HCT116 (cell line): ENCODE measurements around the gene COX6B2. TPM values are rescaled to one million over a fixed set of nuclear protein-coding genes. Genes with fewer than 3 reads are reported as not detected.

ENCODE experiments used
- ATAC-seq: fragments of 200-7000 bp; cut with Tn5 transposase; 2 replicates; pipeline ENCODE4 v1.9.1; 2020; ENCODE audit warnings: mild to moderate bottlenecking, moderate library complexity
- BruUV-seq: library from RNA; stranded (reverse); fragments of 400-500 nt; replicated peaks from 2 replicates; lab custom pipeline; 2021; lab: Mats Ljungman, UMichigan
- CTCF ChIA-PET: fragments of 300-600 bp; sonication (Branson Sonifier 250); formaldehyde crosslinking; loops from one replicate; lab custom pipeline; 2021; ENCODE audit warnings: antibody characterized with exemption; lab: Charles Lee
- POLR2A ChIA-PET: fragments of 300-600, 350-600 bp; sonication (Branson Sonifier 250); formaldehyde crosslinking; loops from one replicate; lab custom pipeline; 2021; ENCODE audit warnings: antibody characterized with exemption; lab: Charles Lee
- RAD21 ChIA-PET, 2 experiments: fragments of 300-600 bp; sonication (Branson Sonifier 250); formaldehyde crosslinking; loops; one replicate each; lab custom pipeline; 2023; ENCODE audit warnings: low total read pairs in 2 of 2; ENCODE audit not compliant: uncharacterized antibody in 2 of 2, unreplicated experiment in 2 of 2, low non-redundant PET in 1 of 2; lab: Charles Lee
- DNase-seq: peaks from one replicate; pipeline ENCODE4 v3.0.0-alpha.2; 2010; ENCODE audit warnings: low read depth, low spot score
- H2AFZ ChIP-seq: fragments of 200-600 bp; shearing (Covaris generic), sonication (generic); 2 replicates; pipeline ENCODE4 v1.6.1; 2017; ENCODE audit warnings: low read depth, mixed run types, mixed read lengths, antibody characterized with exemption, low read length; ENCODE audit not compliant: poor library complexity, severe bottlenecking
- H3K27ac ChIP-seq: 2 replicates; pipeline ENCODE4 v1.5.1; 2012; ENCODE audit warnings: low read depth, low read length
- H3K27me3 ChIP-seq: fragments of 200-600 bp; sonication (generic); 2 replicates; pipeline ENCODE4 v1.6.1; 2016; ENCODE audit warnings: mixed run types, low read length, mixed read lengths; ENCODE audit not compliant: insufficient read depth
- H3K36me3 ChIP-seq, 2 experiments: fragments of 200-500 bp in 1 of 2; fragments of 200-600 bp in 1 of 2; sonication (Bioruptor generic) in 1 of 2; sonication (generic) in 1 of 2; 2 replicates each; pipeline versions ENCODE4 v1.5.1 to v1.6.1; 2014 to 2016; ENCODE audit warnings: low read length in 2 of 2, inconsistent platforms in 1 of 2, mixed read lengths in 1 of 2, mixed run types in 1 of 2; ENCODE audit not compliant: insufficient read depth in 2 of 2, control insufficient read depth in 1 of 2
- H3K4me1 ChIP-seq, 2 experiments: fragments of 200-600 bp in 1 of 2; sonication (generic) in 1 of 2; 2 replicates each; pipeline versions ENCODE4 v1.5.1 to v1.6.1; 2012 to 2017; ENCODE audit warnings: low read length in 2 of 2, inconsistent platforms in 1 of 2, mild to moderate bottlenecking in 1 of 2, mixed read lengths in 1 of 2, mixed run types in 1 of 2, moderate library complexity in 1 of 2; ENCODE audit not compliant: insufficient read depth in 2 of 2, control insufficient read depth in 1 of 2
- H3K4me2 ChIP-seq: fragments of 200-600 bp; sonication (generic); 2 replicates; pipeline ENCODE4 v1.6.1; 2017; ENCODE audit warnings: mixed run types, low read length, mixed read lengths
- H3K4me3 ChIP-seq, 2 experiments: fragments of 200-600 bp in 1 of 2; sonication (generic) in 1 of 2; replicated peaks in 1 of 2; 2 replicates each; pipeline ENCODE4 v1.5.1; 2011 to 2016; ENCODE audit warnings: low read length in 2 of 2, control low read depth in 1 of 2, low read depth in 1 of 2, mild to moderate bottlenecking in 1 of 2, mixed read lengths in 1 of 2, mixed run types in 1 of 2
- H3K79me2 ChIP-seq: fragments of 200-600 bp; sonication (generic); 2 replicates; pipeline ENCODE4 v1.6.1; 2017; ENCODE audit warnings: mild to moderate bottlenecking, mixed run types, low read length, moderate library complexity, mixed read lengths; ENCODE audit not compliant: insufficient read depth
- H3K9ac ChIP-seq: fragments of 200-600 bp; sonication (generic); 2 replicates; pipeline ENCODE4 v1.6.1; 2016; ENCODE audit warnings: low read length, mixed read lengths
- H3K9me2 ChIP-seq: fragments of 200-600 bp; sonication (generic), shearing (Covaris generic); 2 replicates; pipeline ENCODE4 v1.6.1; 2017; ENCODE audit warnings: mixed run types, mild to moderate bottlenecking, moderate library complexity; ENCODE audit not compliant: insufficient read depth
- H3K9me3 ChIP-seq, 2 experiments: fragments of 200-500 bp in 1 of 2; fragments of 200-600 bp in 1 of 2; sonication (Bioruptor generic) in 1 of 2; sonication (generic) in 1 of 2; 2 replicates each; pipeline ENCODE4 v1.6.1; 2014 to 2017; ENCODE audit warnings: low read length in 2 of 2, mixed read lengths in 2 of 2, inconsistent platforms in 1 of 2, low read depth in 1 of 2, mild to moderate bottlenecking in 1 of 2, mixed run types in 1 of 2, moderate library complexity in 1 of 2; ENCODE audit not compliant: control insufficient read depth in 1 of 2, insufficient read depth in 1 of 2
- H4K20me1 ChIP-seq: fragments of 200-600 bp; sonication (generic), shearing (Covaris generic); 2 replicates; pipeline ENCODE4 v1.6.1; 2017; ENCODE audit warnings: mixed run types, mild to moderate bottlenecking, moderate library complexity; ENCODE audit not compliant: insufficient read depth
- EGR1 ChIP-seq: IDR thresholded peaks from 2 replicates; pipeline ENCODE4 v1.6.1; 2012; ENCODE audit warnings: low read depth
- ELF1 ChIP-seq: IDR thresholded peaks from 2 replicates; pipeline ENCODE4 v1.6.1; 2012; ENCODE audit warnings: low read depth, borderline replicate concordance
- FOSL1 ChIP-seq: IDR thresholded peaks from 2 replicates; pipeline ENCODE4 v1.6.1; 2012; ENCODE audit warnings: low read depth
- JUND ChIP-seq: IDR thresholded peaks from 2 replicates; pipeline ENCODE4 v1.6.1; 2012
- SP1 ChIP-seq: IDR thresholded peaks from 2 replicates; pipeline ENCODE4 v1.6.1; 2012; ENCODE audit warnings: low read depth
- YY1 ChIP-seq: IDR thresholded peaks from 2 replicates; pipeline ENCODE4 v1.6.1; 2011; ENCODE audit warnings: low read length, low read depth, moderate library complexity, mild to moderate bottlenecking; ENCODE audit not compliant: insufficient replicate concordance; ENCODE audit errors: extremely low read depth
- intact Hi-C: fragments of 100-400 bp; cut with micrococcal nuclease; formaldehyde crosslinking; loops from 2 replicates; pipeline ENCODE4 v1.10.0; 2022
- total RNA-seq: library from RNA; stranded (reverse); gene quantifications from one replicate; pipeline ENCODE4 v1.2.1, GENCODE V29; 2021; ENCODE audit not compliant: unreplicated experiment

COX6B2 gene
- total RNA-seq, 1 experiment from 2014 or later, result 2.4 TPM

- TF ChIP-seq JUND, result no peak
Measured at GRCh38 chr19:55362174-55362989, 7.9 kb upstream of the COX6B2 start (continued).

- DNase-seq, result no peak
- CTCF ChIA-PET, result no interaction called here
- intact Hi-C loops, result no loop called here
- H2AFZ ChIP-seq, result no peak overlapping the region
- H3K27me3 ChIP-seq, result no peaks in the 10 kb centered on the region
- TF ChIP-seq YY1 (no peak), SP1 (no peak), FOSL1 (no peak), EGR1 (no peak), ELF1 (no peak)
- TF ChIP-seq, all 23 proteins: peak for 0
- Histone ChIP-seq H3K4me1 (no peaks in the 10 kb centered on the region), H3K79me2 (no peaks in the 10 kb centered on the region), H3K9me3 (no peaks in the 10 kb centered on the region), H3K4me3 (no peak overlapping the region), H3K36me3 (no peaks in the 10 kb centered on the region), H3K4me2 (no peak overlapping the region), H3K27ac (no peak overlapping the region), H4K20me1 (no peaks in the 10 kb centered on the region), H3K9me2 (no peaks in the 10 kb centered on the region), H3K9ac (no peak overlapping the region)
- ChIA-PET RAD21 (no interaction called here), POLR2A (no interaction called here)
- ATAC-seq, result no peak
- BruUV-seq, result no TSS peak
Measured at GRCh38 chr19:55360902-55361301, 6.4 kb upstream of the COX6B2 start.
